H1 (cell line): ENCODE measurements around the gene TBX3. TPM values are rescaled to one million over a fixed set of nuclear protein-coding genes. Genes with fewer than 3 reads are reported as not detected.

ENCODE experiments used
- CHD1 ChIP-seq: IDR thresholded peaks from 2 replicates; pipeline ENCODE4 v1.6.1; 2012; ENCODE audit warnings: low read depth, low read length, improper control_type of control experiment
- polyA plus RNA-seq, 7 experiments: library from polyadenylated mRNA; depleted of rRNA in 3 of 7; stranded (reverse) in 5 of 7; unstranded in 2 of 7; fragments of >200 nt in 5 of 7; fragments of 200-250 nt in 2 of 7; gene quantifications; 1 replicate in 5 of 7; 2 replicates in 1 of 7; 4 replicates in 1 of 7; pipeline versions ENCODE4 v1.2.1 to v1.2.3, GENCODE V29; 2011 to 2013; ENCODE audit warnings: missing spikeins in 2 of 7, mixed read lengths in 2 of 7
- total RNA-seq: library from RNA; stranded (reverse); fragmentation: NEBNext Ultra II Directional; extraction: Animal tissue kit (Norgen Biotek cat#: 25700); gene quantifications from 2 replicates; pipeline ENCODE4 v1.2.1, GENCODE V29; 2021
- TF ChIP-seq, protein P1 (sequence below): fragments of 300-600 bp; sonication (generic); IDR thresholded peaks from 2 replicates; pipeline ENCODE4 v1.7.1; 2012; ENCODE audit warnings: low read length, moderate library complexity, mild to moderate bottlenecking, inconsistent platforms; ENCODE audit not compliant: insufficient replicate concordance

The TBX3 gene
- total and polyA plus RNA-seq, 2 of the 8 experiments (the other 6 are each of a cell fraction or from before 2014, with no cell fraction given), result 0.09 to 1.0 TPM

DNA sequence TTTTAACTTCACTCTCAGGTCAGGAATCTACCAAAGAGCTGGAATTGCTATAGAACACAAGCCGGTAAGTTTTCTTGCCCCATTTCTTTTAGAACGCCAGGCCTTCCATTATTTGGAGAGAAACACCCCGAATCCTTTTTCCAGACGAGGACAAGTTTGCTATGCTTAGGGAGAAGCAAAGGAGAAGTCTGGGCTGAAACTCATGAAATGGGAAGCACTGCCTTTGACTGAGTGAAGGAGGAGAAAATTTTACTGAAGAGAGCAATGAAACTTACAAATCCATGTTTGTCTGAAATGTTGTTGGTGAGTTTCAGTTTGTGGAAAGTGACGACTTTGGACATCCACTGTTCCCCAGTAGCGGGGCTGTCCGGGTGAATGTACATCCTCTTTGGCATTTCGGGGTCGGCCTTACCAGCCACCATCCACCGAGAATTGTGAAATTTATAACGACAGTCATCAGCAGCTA is 3.3 kb downstream of the TBX3 start (continued):
- TF ChIP-seq, protein P1, sequence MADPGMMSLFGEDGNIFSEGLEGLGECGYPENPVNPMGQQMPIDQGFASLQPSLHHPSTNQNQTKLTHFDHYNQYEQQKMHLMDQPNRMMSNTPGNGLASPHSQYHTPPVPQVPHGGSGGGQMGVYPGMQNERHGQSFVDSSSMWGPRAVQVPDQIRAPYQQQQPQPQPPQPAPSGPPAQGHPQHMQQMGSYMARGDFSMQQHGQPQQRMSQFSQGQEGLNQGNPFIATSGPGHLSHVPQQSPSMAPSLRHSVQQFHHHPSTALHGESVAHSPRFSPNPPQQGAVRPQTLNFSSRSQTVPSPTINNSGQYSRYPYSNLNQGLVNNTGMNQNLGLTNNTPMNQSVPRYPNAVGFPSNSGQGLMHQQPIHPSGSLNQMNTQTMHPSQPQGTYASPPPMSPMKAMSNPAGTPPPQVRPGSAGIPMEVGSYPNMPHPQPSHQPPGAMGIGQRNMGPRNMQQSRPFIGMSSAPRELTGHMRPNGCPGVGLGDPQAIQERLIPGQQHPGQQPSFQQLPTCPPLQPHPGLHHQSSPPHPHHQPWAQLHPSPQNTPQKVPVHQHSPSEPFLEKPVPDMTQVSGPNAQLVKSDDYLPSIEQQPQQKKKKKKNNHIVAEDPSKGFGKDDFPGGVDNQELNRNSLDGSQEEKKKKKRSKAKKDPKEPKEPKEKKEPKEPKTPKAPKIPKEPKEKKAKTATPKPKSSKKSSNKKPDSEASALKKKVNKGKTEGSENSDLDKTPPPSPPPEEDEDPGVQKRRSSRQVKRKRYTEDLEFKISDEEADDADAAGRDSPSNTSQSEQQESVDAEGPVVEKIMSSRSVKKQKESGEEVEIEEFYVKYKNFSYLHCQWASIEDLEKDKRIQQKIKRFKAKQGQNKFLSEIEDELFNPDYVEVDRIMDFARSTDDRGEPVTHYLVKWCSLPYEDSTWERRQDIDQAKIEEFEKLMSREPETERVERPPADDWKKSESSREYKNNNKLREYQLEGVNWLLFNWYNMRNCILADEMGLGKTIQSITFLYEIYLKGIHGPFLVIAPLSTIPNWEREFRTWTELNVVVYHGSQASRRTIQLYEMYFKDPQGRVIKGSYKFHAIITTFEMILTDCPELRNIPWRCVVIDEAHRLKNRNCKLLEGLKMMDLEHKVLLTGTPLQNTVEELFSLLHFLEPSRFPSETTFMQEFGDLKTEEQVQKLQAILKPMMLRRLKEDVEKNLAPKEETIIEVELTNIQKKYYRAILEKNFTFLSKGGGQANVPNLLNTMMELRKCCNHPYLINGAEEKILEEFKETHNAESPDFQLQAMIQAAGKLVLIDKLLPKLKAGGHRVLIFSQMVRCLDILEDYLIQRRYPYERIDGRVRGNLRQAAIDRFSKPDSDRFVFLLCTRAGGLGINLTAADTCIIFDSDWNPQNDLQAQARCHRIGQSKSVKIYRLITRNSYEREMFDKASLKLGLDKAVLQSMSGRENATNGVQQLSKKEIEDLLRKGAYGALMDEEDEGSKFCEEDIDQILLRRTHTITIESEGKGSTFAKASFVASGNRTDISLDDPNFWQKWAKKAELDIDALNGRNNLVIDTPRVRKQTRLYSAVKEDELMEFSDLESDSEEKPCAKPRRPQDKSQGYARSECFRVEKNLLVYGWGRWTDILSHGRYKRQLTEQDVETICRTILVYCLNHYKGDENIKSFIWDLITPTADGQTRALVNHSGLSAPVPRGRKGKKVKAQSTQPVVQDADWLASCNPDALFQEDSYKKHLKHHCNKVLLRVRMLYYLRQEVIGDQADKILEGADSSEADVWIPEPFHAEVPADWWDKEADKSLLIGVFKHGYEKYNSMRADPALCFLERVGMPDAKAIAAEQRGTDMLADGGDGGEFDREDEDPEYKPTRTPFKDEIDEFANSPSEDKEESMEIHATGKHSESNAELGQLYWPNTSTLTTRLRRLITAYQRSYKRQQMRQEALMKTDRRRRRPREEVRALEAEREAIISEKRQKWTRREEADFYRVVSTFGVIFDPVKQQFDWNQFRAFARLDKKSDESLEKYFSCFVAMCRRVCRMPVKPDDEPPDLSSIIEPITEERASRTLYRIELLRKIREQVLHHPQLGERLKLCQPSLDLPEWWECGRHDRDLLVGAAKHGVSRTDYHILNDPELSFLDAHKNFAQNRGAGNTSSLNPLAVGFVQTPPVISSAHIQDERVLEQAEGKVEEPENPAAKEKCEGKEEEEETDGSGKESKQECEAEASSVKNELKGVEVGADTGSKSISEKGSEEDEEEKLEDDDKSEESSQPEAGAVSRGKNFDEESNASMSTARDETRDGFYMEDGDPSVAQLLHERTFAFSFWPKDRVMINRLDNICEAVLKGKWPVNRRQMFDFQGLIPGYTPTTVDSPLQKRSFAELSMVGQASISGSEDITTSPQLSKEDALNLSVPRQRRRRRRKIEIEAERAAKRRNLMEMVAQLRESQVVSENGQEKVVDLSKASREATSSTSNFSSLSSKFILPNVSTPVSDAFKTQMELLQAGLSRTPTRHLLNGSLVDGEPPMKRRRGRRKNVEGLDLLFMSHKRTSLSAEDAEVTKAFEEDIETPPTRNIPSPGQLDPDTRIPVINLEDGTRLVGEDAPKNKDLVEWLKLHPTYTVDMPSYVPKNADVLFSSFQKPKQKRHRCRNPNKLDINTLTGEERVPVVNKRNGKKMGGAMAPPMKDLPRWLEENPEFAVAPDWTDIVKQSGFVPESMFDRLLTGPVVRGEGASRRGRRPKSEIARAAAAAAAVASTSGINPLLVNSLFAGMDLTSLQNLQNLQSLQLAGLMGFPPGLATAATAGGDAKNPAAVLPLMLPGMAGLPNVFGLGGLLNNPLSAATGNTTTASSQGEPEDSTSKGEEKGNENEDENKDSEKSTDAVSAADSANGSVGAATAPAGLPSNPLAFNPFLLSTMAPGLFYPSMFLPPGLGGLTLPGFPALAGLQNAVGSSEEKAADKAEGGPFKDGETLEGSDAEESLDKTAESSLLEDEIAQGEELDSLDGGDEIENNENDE, result no peak
- TF ChIP-seq CHD1, result no peak
- TF ChIP-seq, all 59 proteins: peak for 3
